Skeletal muscle tissue (tissue), 4 donors: Measurements from ENCODE around the gene MXRA7. TPM values are rescaled to one million over a fixed set of nuclear protein-coding genes. Genes with fewer than 3 reads are reported as not detected.
A peak's percentile ranks its signal among the peaks of the same experiment; 100 is the strongest.

Source experiments
- H3K27ac ChIP-seq: one replicate; pipeline ENCODE4 v1.7.0; 2013; ENCODE audit warnings: mild to moderate bottlenecking, low read depth, low read length, inconsistent platforms
- H3K27me3 ChIP-seq, 3 donors: one replicate each; pipeline ENCODE4 v1.7.0; 2013; ENCODE audit warnings: low read length in 3 of 3; ENCODE audit not compliant: control insufficient read depth in 3 of 3, insufficient read depth in 3 of 3
- H3K36me3 ChIP-seq, 3 donors: one replicate each; pipeline ENCODE4 v1.7.0; 2013; ENCODE audit warnings: low read length in 3 of 3; ENCODE audit not compliant: control insufficient read depth in 3 of 3, insufficient read depth in 3 of 3
- H3K4me1 ChIP-seq, 3 donors: one replicate each; pipeline ENCODE4 v1.7.0; 2013; ENCODE audit warnings: low read length in 3 of 3, mild to moderate bottlenecking in 3 of 3; ENCODE audit not compliant: control insufficient read depth in 3 of 3, insufficient read depth in 3 of 3
- H3K4me3 ChIP-seq, 3 donors: one replicate each; pipeline ENCODE4 v1.7.0; 2013; ENCODE audit warnings: low read length in 3 of 3
- H3K9ac ChIP-seq, 3 donors: one replicate each; pipeline ENCODE4 v1.7.0; 2013; ENCODE audit warnings: low read length in 3 of 3, mild to moderate bottlenecking in 3 of 3, moderate library complexity in 2 of 3, low read depth in 1 of 3
- H3K9me3 ChIP-seq, 3 donors: one replicate each; pipeline ENCODE4 v1.7.0; 2013; ENCODE audit warnings: low read length in 3 of 3; ENCODE audit not compliant: control insufficient read depth in 3 of 3
- total RNA-seq: library from RNA; depleted of rRNA; stranded (reverse); fragments of >200 nt; gene quantifications from one replicate; pipeline ENCODE4 v1.2.3, GENCODE V29; 2014
- donor health status: Osteomylitis.

MXRA7 gene
- total RNA-seq, 1 donor from 2014 or later: 75.7 TPM

DNA sequence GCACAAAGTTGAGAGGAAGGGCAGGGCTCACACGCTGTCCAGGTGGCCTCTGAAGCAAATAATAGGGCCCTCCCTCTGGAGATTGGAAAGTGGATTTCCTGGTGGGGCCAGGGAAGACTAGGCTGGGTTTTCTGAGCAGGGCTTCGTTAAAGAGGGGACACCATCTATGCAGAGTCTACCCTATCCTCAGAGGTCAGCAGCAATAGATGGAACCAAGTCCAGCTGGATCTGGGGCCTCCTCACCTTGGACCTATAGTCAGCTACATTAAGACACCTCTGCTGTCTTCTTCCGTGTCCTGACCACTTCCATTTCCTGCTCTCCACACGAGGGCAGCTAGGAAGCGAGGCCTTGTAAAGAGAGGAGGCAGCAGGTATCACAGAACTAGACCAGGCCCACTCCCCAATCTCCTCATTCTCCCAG, 52.5 kb downstream of the MXRA7 start:
- no peak overlapping the region for H3K27ac ChIP-seq
- no peak overlapping the region for H3K9ac ChIP-seq
- H3K9me3 ChIP-seq: no peaks in the 10 kb centered on the region
- H3K4me1 ChIP-seq: peaks cover 4 to 9% (median 9%) of the 10 kb centered on the region in 3 donors
- no peaks in the 10 kb centered on the region for H3K36me3 ChIP-seq
- H3K27me3 ChIP-seq: no peaks in the 10 kb centered on the region
- no peak overlapping the region for H3K4me3 ChIP-seq

DNA sequence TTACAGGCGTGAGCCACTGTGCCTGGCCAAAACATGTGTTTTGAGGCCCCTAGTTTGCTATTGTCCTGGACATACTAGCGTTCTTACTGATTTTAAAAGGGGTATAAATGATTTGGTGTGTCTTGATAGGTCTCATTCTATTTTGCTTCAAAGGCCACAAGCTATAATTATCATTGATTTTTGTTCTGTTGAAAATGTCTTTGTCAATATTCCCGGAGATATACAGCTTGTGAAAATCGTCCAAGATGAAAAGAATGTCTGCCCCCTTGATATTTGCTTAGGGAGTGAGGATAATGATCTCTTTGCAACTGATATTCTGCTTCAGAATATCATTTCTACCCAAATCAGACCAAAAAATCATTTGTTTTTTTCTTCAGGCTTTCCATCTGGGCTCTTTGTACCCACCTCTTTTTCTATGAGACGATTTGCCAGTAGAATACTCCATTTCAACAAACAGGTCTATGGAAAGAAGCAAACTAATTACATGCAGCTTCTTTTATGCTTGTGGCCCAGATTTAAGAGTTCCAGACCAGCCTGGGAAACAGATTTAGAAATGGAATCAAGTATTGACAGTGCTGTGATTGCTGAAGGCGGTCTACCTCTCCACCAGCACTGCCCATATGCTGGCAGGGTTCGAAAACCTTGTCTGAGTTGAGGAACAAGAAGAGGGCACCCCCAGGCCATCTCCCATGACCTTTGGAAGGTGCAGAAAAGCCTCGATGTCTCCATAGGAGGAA, 53.1 kb downstream of the MXRA7 start:
- no peak overlapping the region for H3K4me3 ChIP-seq
- H3K9me3 ChIP-seq: no peaks in the 10 kb centered on the region
- H3K36me3 ChIP-seq: no peaks in the 10 kb centered on the region
- H3K9ac ChIP-seq: no peak overlapping the region
- H3K27me3 ChIP-seq: no peaks in the 10 kb centered on the region
- H3K4me1 ChIP-seq: peaks cover 4 to 9% (median 9%) of the 10 kb centered on the region in 3 donors
- H3K27ac ChIP-seq: no peak overlapping the region

DNA sequence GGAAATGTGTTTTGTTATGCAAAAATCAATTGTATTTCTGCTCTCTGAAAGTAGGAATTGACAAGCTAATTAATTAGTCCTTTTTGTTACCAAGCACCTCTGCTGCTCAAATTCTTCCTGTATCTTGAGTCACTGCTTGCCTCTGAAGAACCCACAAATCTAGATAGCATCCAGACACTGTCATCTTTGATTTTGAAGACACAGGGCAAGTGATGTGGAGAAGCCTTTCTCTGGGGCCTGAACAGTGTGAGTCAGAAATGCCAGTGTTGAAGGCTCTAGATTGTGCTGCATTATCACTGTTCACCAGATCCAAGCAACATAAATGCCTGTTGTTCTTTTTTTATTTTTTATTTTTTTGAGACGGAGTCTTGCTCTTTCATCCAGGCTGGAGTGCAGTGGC, 56.4 kb downstream of the MXRA7 start:
- Histone ChIP-seq H3K9me3 (no peaks in the 10 kb centered on the region), H3K4me3 (no peak overlapping the region), H3K27me3 (no peaks in the 10 kb centered on the region), H3K36me3 (no peaks in the 10 kb centered on the region), H3K4me1 (peaks cover 0 to under 1% (median under 1%) of the 10 kb centered on the region in 3 donors), H3K9ac (no peak overlapping the region), H3K27ac (no peak overlapping the region)

DNA sequence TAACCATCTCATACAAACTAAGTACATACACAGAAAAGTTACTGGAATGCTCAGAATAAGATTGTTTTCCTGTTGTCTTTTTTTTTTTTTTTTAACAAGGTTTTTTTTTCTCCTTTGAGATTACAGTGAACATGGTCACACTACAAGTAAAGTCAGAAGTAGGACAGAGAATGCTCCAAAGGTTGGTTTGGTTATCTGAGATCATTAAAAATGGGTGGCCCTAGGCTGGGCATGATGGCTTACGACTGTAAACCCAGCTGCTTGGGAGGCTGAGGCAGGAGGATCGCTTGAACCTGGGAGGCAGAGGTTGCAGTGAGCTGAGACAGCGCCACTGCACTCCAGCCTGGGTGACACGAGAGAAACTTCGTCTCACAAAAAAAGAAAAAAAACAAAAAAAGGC, 60.3 kb downstream of the MXRA7 start:
- no peak overlapping the region for H3K9ac ChIP-seq
- no peaks in the 10 kb centered on the region for H3K9me3 ChIP-seq

DNA sequence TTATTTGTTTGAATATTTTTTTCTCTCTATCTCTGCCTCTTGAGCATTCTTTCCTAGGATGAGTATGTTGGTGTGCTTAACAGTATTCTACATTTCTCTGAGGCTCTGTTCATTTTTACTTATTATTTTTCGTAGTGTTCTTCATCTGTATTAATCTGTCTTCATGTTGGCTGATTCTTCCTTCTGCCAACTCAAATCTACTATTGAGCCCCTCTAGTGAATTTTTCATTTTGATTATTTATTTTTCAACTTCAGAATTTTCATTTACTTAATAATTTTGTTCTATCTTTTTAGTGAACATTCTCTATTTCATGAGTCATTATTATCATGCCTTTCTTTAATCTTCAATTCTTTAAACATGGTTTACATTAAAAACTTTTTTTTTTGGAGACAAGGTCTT, 64.1 kb downstream of the MXRA7 start:
- no peak overlapping the region for H3K9ac ChIP-seq
- peaks cover 0 to 4% (median 0%) of the 10 kb centered on the region in 3 donors for H3K4me1 ChIP-seq
- no peaks in the 10 kb centered on the region for H3K9me3 ChIP-seq
- peaks cover 0 to 4% (median 3%) of the 10 kb centered on the region in 3 donors for H3K27me3 ChIP-seq
- no peak overlapping the region for H3K4me3 ChIP-seq
- H3K27ac ChIP-seq: no peak overlapping the region
- no peaks in the 10 kb centered on the region for H3K36me3 ChIP-seq

More for the DNA sequence above, 60.3 kb downstream of the MXRA7 start:
- H3K27ac ChIP-seq: no peak overlapping the region
- H3K4me3 ChIP-seq: no peak overlapping the region
- no peaks in the 10 kb centered on the region for H3K4me1 ChIP-seq
- H3K27me3 ChIP-seq: peaks cover 0 to 4% (median 3%) of the 10 kb centered on the region in 3 donors
- no peaks in the 10 kb centered on the region for H3K36me3 ChIP-seq

DNA sequence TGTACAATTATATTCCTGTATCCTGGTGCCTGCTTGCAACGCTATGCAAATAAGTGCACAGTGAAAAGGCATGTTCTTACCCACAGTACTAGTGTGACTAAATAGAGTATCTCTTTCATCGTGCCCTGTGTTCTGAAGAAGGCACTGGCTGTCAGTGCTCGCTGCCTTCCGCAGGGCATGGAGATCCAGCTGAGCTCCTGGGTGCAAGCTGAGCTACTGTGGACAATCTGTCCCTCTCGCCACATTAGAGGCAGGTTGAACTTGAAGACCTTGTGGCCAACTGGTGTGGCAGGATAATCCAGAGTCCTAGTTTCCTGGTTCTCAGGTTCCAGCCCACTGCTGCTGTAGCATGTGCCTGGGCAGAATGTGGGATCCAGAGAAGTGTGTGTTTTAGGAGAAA, 65.3 kb downstream of the MXRA7 start:
- Histone ChIP-seq H3K27ac (no peak overlapping the region), H3K4me3 (no peak overlapping the region), H3K36me3 (no peaks in the 10 kb centered on the region), H3K9ac (no peak overlapping the region), H3K4me1 (peaks cover 0 to 4% (median 0%) of the 10 kb centered on the region in 3 donors), H3K27me3 (peaks cover 0 to 4% (median 3%) of the 10 kb centered on the region in 3 donors), H3K9me3 (no peaks in the 10 kb centered on the region)

DNA sequence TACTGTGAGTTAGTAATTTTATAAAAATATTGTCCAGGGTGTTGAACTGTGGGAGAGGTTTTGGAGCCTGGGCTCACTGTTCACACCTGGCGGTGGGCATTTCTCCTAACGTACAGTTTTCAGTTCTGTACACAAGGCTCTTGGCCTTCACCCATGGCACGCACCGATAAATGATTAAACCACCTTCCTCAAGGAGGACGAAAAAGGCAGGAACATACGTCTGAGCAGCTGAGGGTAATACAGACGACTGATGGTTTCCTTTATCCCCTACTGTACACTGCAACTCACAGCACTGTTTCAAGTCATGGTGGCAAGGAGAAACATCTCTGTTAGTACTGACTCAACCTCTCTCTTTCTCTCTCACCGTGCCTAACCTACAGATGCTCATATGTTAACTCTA, 65.8 kb downstream of the MXRA7 start:
- Histone ChIP-seq H3K27me3 (peaks cover 0 to 4% (median 3%) of the 10 kb centered on the region in 3 donors), H3K4me3 (no peak overlapping the region), H3K4me1 (peaks cover 0 to 4% (median 0%) of the 10 kb centered on the region in 3 donors), H3K36me3 (no peaks in the 10 kb centered on the region), H3K9me3 (no peaks in the 10 kb centered on the region), H3K27ac (no peak overlapping the region), H3K9ac (no peak overlapping the region)

DNA sequence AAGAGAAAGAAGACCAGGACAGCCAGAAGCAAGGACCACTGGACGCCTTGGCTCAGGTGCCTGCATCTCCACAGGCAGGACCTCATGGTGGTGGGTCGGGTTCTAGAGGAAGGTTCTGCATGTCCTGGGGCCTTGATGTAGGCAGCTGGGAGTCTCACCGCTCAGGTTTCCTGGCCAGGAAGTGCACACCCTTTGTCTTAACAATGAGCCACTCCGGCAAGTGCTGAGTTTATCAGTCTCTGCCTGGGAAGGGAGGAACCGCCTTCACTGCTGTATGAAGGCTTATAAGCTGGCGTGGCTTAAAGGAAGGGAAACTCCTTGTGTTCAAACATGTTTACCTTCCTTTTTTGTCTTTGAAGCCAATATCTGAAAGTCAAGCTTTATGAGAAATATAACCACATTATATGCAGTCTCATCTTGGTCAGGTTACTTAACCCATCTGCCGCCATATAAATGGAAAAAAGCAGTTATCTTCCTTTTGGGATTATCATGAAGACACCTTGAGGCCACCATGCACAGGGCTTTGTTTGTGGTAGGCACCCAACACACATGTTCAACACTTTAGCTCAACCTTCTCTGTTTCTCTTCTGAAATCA, 67.1 kb downstream of the MXRA7 start, which contains the start of gene ST6GALNAC1:
Gene ST6GALNAC1, minus strand, starts transcription at position 205 of the 596 bp plus-strand sequence. Its CDS starts 119 bp downstream, at position 86.
- H3K9me3 ChIP-seq: no peaks in the 10 kb centered on the region
- no peaks in the 10 kb centered on the region for H3K36me3 ChIP-seq
- peaks cover 0 to 4% (median 0%) of the 10 kb centered on the region in 3 donors for H3K4me1 ChIP-seq
- peak within 1 kb of the TSS in 1 of 3 donors; percentile 41 for H3K4me3 ChIP-seq
- H3K9ac ChIP-seq: peak within 1 kb of the TSS in 1 of 3 donors; percentile 16
- peak within 1 kb of the TSS; percentile 25 for H3K27ac ChIP-seq
- H3K27me3 ChIP-seq: peaks cover 0 to 3% (median under 1%) of the 10 kb centered on the region in 3 donors

DNA sequence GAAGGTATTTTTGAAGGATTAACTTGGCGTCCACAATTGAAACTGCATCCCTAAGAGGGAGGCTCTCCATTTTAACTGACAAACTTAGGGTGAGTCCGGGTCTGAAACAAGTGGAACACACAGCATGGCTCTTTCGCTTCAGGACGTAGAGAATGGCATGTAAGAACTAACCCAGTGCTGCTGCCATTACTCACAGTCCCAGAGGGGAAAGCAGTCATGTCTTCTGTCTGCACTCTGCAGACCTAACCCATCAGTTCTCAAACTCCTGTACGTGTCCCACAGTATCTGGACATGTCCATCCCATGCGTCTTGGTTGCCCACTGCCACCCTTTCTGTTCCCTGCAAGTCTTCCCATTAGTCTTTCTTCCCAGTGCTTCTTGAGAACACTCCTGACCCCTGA, 67.8 kb downstream of the MXRA7 start:
- H3K9me3 ChIP-seq: no peaks in the 10 kb centered on the region
- H3K4me1 ChIP-seq: peaks cover 0 to 4% (median 0%) of the 10 kb centered on the region in 3 donors
- no peak overlapping the region for H3K27ac ChIP-seq

DNA sequence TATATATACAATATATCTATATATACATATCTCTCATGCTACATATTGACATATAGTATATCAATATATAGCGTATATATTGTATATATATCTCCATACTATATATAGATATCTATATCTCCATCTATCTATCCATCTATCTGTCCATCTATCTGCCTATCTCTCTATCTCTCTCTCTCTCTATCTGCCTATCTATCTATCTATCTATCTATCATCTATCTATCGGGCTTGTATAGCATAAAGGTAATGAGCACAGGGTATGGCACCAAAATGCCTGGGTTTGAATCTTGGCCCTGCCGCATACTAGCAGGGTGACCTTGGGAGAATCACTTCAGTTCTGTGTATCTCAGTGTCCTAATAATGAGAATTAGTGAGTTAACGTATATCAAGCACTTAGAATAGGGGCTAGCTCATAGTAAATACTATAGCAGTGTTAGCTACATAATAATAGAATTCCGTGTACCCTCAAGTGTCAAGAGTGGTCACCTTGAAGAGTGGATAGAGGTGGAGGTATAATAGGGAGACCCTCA, 68.7 kb downstream of the MXRA7 start:
- H3K27ac ChIP-seq: no peak overlapping the region
- H3K4me3 ChIP-seq: no peak overlapping the region

More for the DNA sequence above, 67.8 kb downstream of the MXRA7 start:
- H3K4me3 ChIP-seq: peak overlapping the region in 1 of 3 donors; percentile 41
- peak overlapping the region in 1 of 3 donors; percentile 16 for H3K9ac ChIP-seq
- H3K36me3 ChIP-seq: no peaks in the 10 kb centered on the region
- peaks cover 0 to 2% (median 0%) of the 10 kb centered on the region in 3 donors for H3K27me3 ChIP-seq

More for the DNA sequence above, 68.7 kb downstream of the MXRA7 start:
- Histone ChIP-seq H3K36me3 (no peaks in the 10 kb centered on the region), H3K27me3 (no peaks in the 10 kb centered on the region), H3K4me1 (peaks cover 0 to 4% (median 0%) of the 10 kb centered on the region in 3 donors), H3K9ac (no peak overlapping the region), H3K9me3 (no peaks in the 10 kb centered on the region)
